A549 (cell line): ENCODE data around the gene MRAP2.
"Not testable (repeated sequence)": the region's sequence is repeated elsewhere in the genome, so short reads cannot be mapped to it uniquely, and the experiment has no call there.

Experiments used
- CEBPB ChIP-seq, 2 experiments: fragments of >200 bp in 1 of 2; sonication (Bioruptor Twin) in 1 of 2; formaldehyde crosslinking in 1 of 2; IDR thresholded peaks; 2 replicates each; pipeline ENCODE4 v1.6.1; 2012 to 2016
- EP300 ChIP-seq, 2 experiments: fragments of >200 bp; sonication (Bioruptor Twin); formaldehyde crosslinking; IDR thresholded peaks; 2 replicates in 1 of 2; 3 replicates in 1 of 2; pipeline ENCODE4 v1.6.1; 2016 to 2017
- HOXA7 ChIP-seq: fragments of 250-450 bp; sonication (Bioruptor Pico); IDR thresholded peaks from 2 replicates; pipeline ENCODE4 v1.5.0; 2020; ENCODE audit warnings: mild to moderate bottlenecking, moderate library complexity
- JUN ChIP-seq, 2 experiments: fragments of >200 bp; sonication (Bioruptor Twin); formaldehyde crosslinking; IDR thresholded peaks; 2 replicates in 1 of 2; 3 replicates in 1 of 2; pipeline ENCODE4 v1.6.1; 2016 to 2017
- KDM1A ChIP-seq: fragments of 200-600 bp; sonication (generic); IDR thresholded peaks from 2 replicates; pipeline ENCODE4 v1.6.1; 2016; ENCODE audit warnings: low read depth, mild to moderate bottlenecking
- MAZ ChIP-seq: fragments of 150-350 bp; IDR thresholded peaks from 2 replicates; pipeline ENCODE4 v1.6.1; 2014; ENCODE audit warnings: antibody characterized with exemption, low read depth, low read length, borderline replicate concordance
- RFX5 ChIP-seq: fragments of 450-650 bp; IDR thresholded peaks from 2 replicates; pipeline ENCODE4 v1.7.1; 2014; ENCODE audit warnings: antibody characterized with exemption, mild to moderate bottlenecking, moderate library complexity
- SREBF2 ChIP-seq: fragments of 450-650 bp; IDR thresholded peaks from 2 replicates; pipeline ENCODE4 v1.6.1; 2014; ENCODE audit warnings: mild to moderate bottlenecking, moderate library complexity
- TF ChIP-seq, protein P1 (sequence below): fragments of >200 bp; sonication (Bioruptor Twin); formaldehyde crosslinking; IDR thresholded peaks from 3 replicates; pipeline ENCODE4 v1.5.1; 2016

DNA sequence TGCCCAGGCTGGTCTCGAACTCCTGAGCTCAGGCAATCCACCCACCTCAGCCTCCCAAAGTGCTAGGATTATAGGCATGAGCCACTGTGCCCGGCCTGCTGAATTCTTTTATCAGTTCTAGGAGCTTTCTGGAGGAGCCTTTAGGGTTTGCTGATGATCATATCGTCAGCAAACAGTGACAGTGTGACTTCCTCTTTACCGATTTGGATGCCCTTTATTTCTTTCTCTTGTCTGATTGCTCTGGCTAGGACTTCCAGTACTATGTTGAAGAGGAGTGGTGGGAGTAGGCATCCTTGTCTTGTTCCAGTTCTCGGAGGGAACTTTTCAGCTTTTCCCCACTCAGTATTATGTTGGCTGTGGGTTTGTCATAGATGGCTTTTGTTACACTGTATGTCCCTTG lies 35.3 kb downstream of the MRAP2 start:
- TF ChIP-seq KDM1A; JUN (IDR thresholded peaks at IDR 0.05); EP300 (IDR thresholded peaks at IDR 0.05); RFX5; CEBPB (IDR thresholded peaks at IDR 0.05); SREBF2; MAZ; HOXA7 (CRISPR knock-in tag): not testable (repeated sequence)
- TF ChIP-seq, protein P1, sequence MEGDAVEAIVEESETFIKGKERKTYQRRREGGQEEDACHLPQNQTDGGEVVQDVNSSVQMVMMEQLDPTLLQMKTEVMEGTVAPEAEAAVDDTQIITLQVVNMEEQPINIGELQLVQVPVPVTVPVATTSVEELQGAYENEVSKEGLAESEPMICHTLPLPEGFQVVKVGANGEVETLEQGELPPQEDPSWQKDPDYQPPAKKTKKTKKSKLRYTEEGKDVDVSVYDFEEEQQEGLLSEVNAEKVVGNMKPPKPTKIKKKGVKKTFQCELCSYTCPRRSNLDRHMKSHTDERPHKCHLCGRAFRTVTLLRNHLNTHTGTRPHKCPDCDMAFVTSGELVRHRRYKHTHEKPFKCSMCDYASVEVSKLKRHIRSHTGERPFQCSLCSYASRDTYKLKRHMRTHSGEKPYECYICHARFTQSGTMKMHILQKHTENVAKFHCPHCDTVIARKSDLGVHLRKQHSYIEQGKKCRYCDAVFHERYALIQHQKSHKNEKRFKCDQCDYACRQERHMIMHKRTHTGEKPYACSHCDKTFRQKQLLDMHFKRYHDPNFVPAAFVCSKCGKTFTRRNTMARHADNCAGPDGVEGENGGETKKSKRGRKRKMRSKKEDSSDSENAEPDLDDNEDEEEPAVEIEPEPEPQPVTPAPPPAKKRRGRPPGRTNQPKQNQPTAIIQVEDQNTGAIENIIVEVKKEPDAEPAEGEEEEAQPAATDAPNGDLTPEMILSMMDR = not testable (repeated sequence)
